ENCODE results near the gene CPA2.

Gene CPA2

DNA sequence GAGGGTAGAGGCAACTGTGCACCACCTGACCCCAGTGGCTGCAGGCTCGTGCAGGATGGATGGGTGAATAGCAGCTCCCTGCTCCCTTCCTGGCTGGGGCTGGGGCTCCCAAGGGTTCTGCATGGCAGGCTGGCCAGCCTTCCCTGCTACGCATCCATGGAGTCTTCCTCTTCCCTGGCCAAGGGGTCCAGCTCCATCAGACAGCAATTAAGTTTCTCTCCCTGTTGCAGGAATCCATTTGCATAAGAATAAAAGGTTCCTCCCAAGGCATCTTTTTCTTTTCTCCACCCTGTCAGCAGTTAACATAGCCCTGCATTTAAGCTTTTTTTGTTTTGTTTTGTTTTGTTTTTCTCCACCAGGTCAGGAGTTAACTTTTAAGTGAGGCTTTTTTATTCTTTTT is 10.0 kb upstream of the CPA2 start:
- DNase-seq = no peak

GRCh38 chr7:130258494-130259078 is 8.1 kb upstream of the CPA2 start:
- DNase-seq = no peak

GRCh38 chr7:130262448-130262847 is 4.2 kb upstream of the CPA2 start:
- DNase-seq = no peak

GRCh38 chr7:130263130-130263529 is 3.5 kb upstream of the CPA2 start:
- DNase-seq = no peak

- DNase-seq = no peak
Observed at GRCh38 chr7:130266961-130267321, 278 bp downstream of the CPA2 start.

GRCh38 chr7:130268463-130269317 is 2.0 kb downstream of the CPA2 start:
- DNase-seq = peak; percentile 48

DNA sequence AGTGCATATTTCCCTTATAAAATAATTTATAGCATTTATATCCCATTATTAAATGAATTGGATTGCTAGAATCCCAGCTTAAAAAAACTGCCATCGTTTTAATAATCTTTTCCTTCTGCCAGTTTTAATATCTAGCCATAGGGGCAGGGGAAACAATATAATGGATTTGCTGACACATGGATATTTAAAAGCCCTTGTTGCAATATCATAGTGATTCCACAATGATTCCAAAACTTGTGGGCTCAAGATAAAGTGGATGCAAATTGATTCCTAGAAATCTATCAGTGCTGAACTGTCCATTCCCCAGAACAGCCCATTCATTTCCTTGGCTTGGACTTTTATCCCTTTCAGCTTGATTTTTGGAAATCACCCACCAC is 2.6 kb downstream of the CPA2 start:
- DNase-seq = no peak

GRCh38 chr7:130270947-130271800 is 4.5 kb downstream of the CPA2 start:
- DNase-seq = peak; percentile 31

DNA sequence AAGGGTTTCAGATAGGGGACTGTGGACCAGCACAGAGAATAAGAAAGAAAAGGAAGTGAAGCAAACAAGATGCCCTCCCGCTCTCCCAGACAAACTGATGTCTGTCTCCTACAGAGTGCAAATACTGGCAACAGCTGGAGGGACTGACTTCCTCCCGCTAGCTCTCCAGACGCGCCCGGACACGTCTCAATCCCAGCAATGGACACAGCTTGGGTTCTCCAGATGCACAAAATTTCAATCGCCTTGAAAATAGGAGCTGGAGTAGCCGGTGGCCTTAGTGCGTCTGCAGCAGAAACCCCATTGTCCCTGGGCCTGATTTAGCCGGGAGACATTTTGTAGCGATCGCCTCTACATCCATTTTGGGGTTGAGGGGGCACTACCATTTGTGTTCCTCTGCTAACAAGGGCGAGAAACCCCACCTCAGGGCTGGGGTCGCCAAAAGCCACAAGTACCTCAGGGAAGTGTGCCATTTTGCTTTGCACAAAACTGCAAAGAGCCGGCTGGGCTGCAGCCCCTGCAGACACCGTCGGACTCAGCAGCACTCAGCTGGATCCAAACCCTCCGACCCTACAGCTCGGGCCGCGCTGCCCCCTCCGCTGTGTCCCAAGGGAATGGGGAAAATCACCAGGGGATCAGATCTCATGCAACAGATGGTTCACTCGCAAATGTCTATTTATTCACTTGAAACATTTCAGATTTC is 5.9 kb downstream of the CPA2 start:
- DNase-seq = peak; percentile 93

DNA sequence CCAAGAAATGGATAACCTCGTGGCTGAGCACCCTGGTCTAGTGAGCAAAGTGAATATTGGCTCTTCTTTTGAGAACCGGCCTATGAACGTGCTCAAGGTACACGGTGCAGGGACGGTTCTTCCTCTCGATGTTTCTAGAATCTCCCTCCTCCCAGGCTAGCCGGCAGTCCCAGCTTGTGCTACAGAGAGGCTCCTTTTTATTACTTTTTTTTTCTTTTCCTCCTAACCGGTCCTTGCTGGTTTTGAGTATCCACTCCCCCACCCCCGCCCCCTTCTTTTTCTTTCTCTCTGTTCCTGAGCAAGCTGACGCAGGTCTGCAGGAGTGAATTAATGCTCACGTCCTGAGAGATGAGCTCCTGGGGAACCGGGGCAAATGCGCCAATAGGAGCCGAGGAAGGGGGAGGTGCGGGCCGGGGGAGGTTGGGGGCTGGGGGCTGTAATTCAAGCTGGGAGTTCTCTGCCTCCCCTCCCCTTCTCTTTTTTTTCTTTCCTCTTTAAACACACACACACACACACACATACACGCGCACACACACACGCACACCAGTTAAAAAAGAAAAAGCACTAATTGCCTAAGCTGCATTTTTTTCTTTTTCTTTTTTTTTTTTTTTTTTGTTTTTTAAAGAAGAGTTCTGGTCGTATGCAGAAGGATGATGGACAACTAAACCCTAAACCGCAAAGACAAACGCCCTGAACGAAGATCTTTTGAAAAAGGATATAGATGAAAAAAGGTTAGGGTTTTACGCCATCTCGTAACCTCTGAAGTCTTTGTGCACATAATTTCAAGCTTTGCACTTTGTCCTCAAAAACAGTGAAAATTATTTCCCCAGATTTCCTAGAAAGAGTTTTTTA is 6.6 kb downstream of the CPA2 start:
- peak; percentile 99 for DNase-seq

GRCh38 chr7:130273933-130274255 is 7.2 kb downstream of the CPA2 start:
- peak; percentile 66 for DNase-seq

- no peak for DNase-seq
Observed at GRCh38 chr7:130274296-130274695, 7.6 kb downstream of the CPA2 start.

DNA sequence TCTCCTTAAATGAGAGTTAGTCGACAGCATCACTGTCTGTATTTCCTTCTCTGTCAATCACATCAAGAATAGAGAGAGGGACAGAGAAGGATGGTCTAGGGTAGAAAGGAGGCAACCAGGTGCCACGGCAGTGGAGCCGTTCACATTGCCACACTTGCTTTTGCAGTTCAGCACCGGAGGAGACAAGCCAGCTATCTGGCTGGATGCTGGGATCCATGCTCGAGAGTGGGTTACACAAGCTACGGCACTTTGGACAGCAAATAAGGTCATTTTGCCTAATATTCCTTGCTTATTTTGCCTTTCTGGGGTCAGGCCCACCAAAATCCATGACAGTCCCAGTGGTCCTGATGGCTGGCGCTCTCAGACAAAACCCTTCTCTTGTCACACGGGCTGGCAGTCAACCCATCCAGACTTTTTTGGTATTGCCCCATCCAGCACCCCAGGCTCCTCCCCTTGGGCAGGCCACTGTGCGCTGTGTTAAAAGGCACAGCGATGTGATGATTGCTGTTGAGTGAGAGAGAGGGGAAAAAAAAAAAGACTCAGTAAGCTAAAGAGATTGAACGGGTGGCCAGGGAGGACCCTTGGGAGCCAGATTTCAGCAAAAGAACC is 8.4 kb downstream of the CPA2 start:
- peak; percentile 15 for DNase-seq

GRCh38 chr7:130275826-130276297 is 9.2 kb downstream of the CPA2 start:
- DNase-seq = no peak

- DNase-seq = peak; percentile 85
Observed at GRCh38 chr7:130276796-130277762, 10.4 kb downstream of the CPA2 start.

DNA sequence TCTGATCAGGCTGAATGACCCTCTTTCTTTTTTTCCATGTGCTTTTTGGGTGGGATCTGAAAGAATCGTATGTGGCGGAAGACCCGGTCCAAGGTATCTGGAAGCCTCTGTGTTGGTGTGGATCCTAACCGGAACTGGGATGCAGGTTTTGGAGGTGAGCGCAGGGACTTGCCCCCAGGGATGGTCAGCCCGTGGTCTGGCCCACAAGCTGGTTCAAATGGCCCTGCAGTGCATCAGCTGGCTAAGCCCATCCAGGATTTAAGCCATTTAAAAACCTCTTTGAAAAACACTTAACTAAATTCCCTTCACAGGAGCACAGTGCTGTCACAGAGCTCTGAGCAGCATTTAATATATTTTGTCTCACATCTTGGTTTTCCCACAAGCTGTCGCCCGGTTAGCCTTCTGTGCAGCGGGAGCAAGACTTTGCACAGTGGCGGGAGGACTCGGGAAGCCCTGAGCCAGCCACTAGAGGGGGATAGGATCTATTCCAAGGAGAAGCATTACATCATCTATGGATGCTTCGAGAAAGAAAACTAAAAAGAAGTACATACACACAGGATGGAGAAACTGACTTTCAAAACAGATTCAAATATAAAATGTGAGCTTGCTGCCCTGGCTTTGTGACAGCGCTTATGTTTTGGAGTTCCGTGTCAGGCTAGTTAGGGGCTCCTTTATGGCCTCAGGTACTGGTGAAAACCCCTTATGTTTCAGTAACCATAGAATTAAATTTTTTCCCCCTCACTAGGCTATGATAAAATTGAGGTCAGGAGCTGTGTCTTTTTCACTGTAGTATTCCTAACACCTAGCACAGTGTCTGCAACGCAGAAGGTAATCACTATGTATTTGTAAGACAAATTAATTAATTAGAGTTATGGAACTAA is 11.3 kb downstream of the CPA2 start:
- peak; percentile 40 for DNase-seq

GRCh38 chr7:130278860-130279259 is 12.2 kb downstream of the CPA2 start:
- DNase-seq = no peak

DNA sequence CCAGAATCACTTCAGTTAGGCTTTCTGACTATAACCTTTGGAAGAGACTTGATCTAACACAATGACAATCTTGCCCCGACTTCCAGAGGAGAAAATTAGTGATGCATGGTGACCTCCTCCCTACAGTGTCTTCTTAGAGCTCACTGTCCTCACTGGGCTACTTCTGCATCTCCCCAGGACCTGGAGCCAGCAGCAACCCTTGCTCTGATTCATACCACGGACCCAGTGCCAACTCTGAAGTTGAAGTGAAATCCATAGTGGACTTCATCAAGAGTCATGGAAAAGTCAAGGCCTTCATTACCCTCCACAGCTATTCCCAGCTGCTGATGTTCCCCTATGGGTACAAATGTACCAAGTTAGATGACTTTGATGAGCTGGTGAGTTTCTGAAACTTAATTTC is 12.6 kb downstream of the CPA2 start:
- DNase-seq = no peak

DNA sequence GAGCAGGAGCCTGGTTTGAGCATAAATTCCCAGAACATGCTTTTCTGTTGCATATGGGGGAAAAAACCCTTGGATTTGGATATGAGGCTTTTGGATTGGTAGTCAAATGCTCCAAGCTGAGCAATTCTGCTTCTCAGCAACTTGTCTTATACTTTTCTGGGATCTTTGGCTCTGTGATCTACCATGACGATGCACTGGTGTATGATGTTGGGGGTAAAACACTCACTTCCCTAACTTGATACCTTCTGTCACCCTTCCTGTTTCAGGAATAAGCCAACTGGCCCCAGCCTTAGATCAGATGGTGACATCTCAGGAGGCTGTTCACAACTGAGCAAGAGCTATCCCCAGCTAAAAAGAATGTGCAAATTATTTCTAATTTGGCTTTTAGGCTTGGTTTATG is 13.2 kb downstream of the CPA2 start:
- DNase-seq = no peak

Data from NCI-H146 (cell line).